IMR-90 (cell line): Measurements from ENCODE around the gene CUTA. TPM values are rescaled to one million over a fixed set of nuclear protein-coding genes. Genes with fewer than 3 reads are reported as not detected.

ENCODE experiments used
- ATAC-seq: fragments of 200-7000 bp; cut with Tn5 transposase; 2 replicates; pipeline ENCODE4 v1.9.1; 2020; ENCODE audit warnings: low read depth, mild to moderate bottlenecking, moderate library complexity
- BruUV-seq: library from RNA; stranded (reverse); fragments of 400-500 nt; replicated peaks from 2 replicates; lab custom pipeline; 2021; lab: Mats Ljungman, UMichigan
- CTCF ChIA-PET: fragments of 300-600 bp; formaldehyde crosslinking; extraction: SDS; loops from one replicate; lab custom pipeline; 2021; ENCODE audit warnings: antibody characterized with exemption; lab: Yijun Ruan, JAX
- POLR2A ChIA-PET: fragments of 300-600 bp; sonication (Branson Sonifier 250); formaldehyde crosslinking; loops from one replicate; lab custom pipeline; 2022; ENCODE audit warnings: antibody characterized with exemption; ENCODE audit not compliant: unreplicated experiment; lab: Charles Lee
- DNase-seq: peaks from one replicate; pipeline ENCODE4 v3.0.0; 2013
- H2AFZ ChIP-seq: replicated peaks from 2 replicates; pipeline ENCODE3; 2013; ENCODE audit warnings: low read length, mild to moderate bottlenecking; ENCODE audit not compliant: poor library complexity
- H2AK5ac ChIP-seq: 2 replicates; pipeline ENCODE4 v1.6.1; 2013; ENCODE audit warnings: low read depth, low read length, inconsistent platforms
- H2AK9ac ChIP-seq: replicated peaks from 2 replicates; pipeline ENCODE3; 2013; ENCODE audit warnings: mild to moderate bottlenecking, low read depth, low read length, moderate library complexity; ENCODE audit not compliant: poor library complexity
- H2BK120ac ChIP-seq: 2 replicates; pipeline ENCODE4 v1.6.1; 2013; ENCODE audit warnings: low read depth, low read length, inconsistent platforms
- H2BK15ac ChIP-seq: 3 replicates; pipeline ENCODE4 v1.6.1; 2013; ENCODE audit warnings: low read depth, low read length, inconsistent platforms
- H2BK20ac ChIP-seq: 2 replicates; pipeline ENCODE4 v1.6.1; 2013; ENCODE audit warnings: low read depth, mild to moderate bottlenecking, inconsistent platforms, low read length, moderate library complexity
- H2BK5ac ChIP-seq: 2 replicates; pipeline ENCODE4 v1.6.1; 2013; ENCODE audit warnings: mild to moderate bottlenecking, low read depth, low read length, inconsistent platforms; ENCODE audit not compliant: poor library complexity, severe bottlenecking
- H3K14ac ChIP-seq: replicated peaks from 2 replicates; pipeline ENCODE4 v1.6.1; 2013; ENCODE audit warnings: low read depth, low read length, inconsistent platforms
- H3K18ac ChIP-seq: 2 replicates; pipeline ENCODE4 v1.6.1; 2013; ENCODE audit warnings: low read depth, low read length, control low read depth
- H3K23ac ChIP-seq: 2 replicates; pipeline ENCODE4 v1.6.1; 2013; ENCODE audit warnings: low read depth, low read length, inconsistent platforms
- H3K27ac ChIP-seq: 2 replicates; pipeline ENCODE4 v1.5.1; 2013; ENCODE audit warnings: mild to moderate bottlenecking, control low read depth, low read length; ENCODE audit not compliant: insufficient read depth
- H3K27me3 ChIP-seq: 2 replicates; pipeline ENCODE4 v1.6.1; 2013; ENCODE audit warnings: low read length; ENCODE audit not compliant: control insufficient read depth, insufficient read depth
- H3K36me3 ChIP-seq: 2 replicates; pipeline ENCODE4 v1.6.1; 2013; ENCODE audit warnings: low read length, mixed read lengths; ENCODE audit not compliant: control insufficient read depth, insufficient read depth
- H3K4ac ChIP-seq: 2 replicates; pipeline ENCODE4 v1.6.1; 2013; ENCODE audit warnings: low read depth, low read length, inconsistent platforms
- H3K4me1 ChIP-seq: 2 replicates; pipeline ENCODE4 v1.6.1; 2013; ENCODE audit warnings: low read length, mixed read lengths; ENCODE audit not compliant: control insufficient read depth, insufficient read depth
- H3K4me2 ChIP-seq: 2 replicates; pipeline ENCODE4 v1.6.1; 2013; ENCODE audit warnings: low read depth, mild to moderate bottlenecking, control low read depth, low read length, moderate library complexity
- H3K4me3 ChIP-seq: 2 replicates; pipeline ENCODE4 v1.5.1; 2013; ENCODE audit warnings: low read depth, mild to moderate bottlenecking, control low read depth, low read length, moderate library complexity; ENCODE audit not compliant: insufficient read depth
- H3K56ac ChIP-seq: 2 replicates; pipeline ENCODE4 v1.6.1; 2013; ENCODE audit warnings: low read length, inconsistent platforms; ENCODE audit not compliant: insufficient read depth; ENCODE audit errors: extremely low read depth
- H3K79me1 ChIP-seq, 2 experiments: 2 replicates each; pipeline ENCODE4 v1.6.1; 2013; ENCODE audit warnings: low read length in 2 of 2, inconsistent platforms in 1 of 2, low read depth in 1 of 2
- H3K9ac ChIP-seq: 2 replicates; pipeline ENCODE4 v1.6.1; 2013; ENCODE audit warnings: low read depth, low read length, control low read depth
- H3K9me1 ChIP-seq: 2 replicates; pipeline ENCODE4 v1.6.1; 2013; ENCODE audit warnings: low read length, inconsistent platforms; ENCODE audit not compliant: insufficient read depth
- H3K9me3 ChIP-seq: 2 replicates; pipeline ENCODE4 v1.6.1; 2013; ENCODE audit warnings: low read length; ENCODE audit not compliant: control insufficient read depth, insufficient read depth
- H4K20me1 ChIP-seq: 2 replicates; pipeline ENCODE4 v1.6.1; 2013; ENCODE audit warnings: low read length, inconsistent platforms; ENCODE audit not compliant: insufficient read depth
- H4K5ac ChIP-seq: 2 replicates; pipeline ENCODE4 v1.6.1; 2013; ENCODE audit warnings: mild to moderate bottlenecking, low read depth, low read length, control low read depth
- H4K8ac ChIP-seq, 2 experiments: 2 replicates each; pipeline ENCODE4 v1.6.1; 2013; ENCODE audit warnings: low read depth in 2 of 2, low read length in 2 of 2, control low read depth in 1 of 2, inconsistent platforms in 1 of 2
- H4K91ac ChIP-seq: 2 replicates; pipeline ENCODE4 v1.6.1; 2013; ENCODE audit warnings: low read depth, low read length, inconsistent platforms; ENCODE audit not compliant: insufficient read depth
- BHLHE40 ChIP-seq: fragments of 150-350 bp; IDR thresholded peaks from 2 replicates; pipeline ENCODE4 v1.6.1; 2016; ENCODE audit warnings: mild to moderate bottlenecking, low read depth, low read length
- CEBPB ChIP-seq: IDR thresholded peaks from 2 replicates; pipeline ENCODE4 v1.6.1; 2012; ENCODE audit warnings: low read depth, low read length, improper control_type of control experiment
- CHD1 ChIP-seq: IDR thresholded peaks from 2 replicates; pipeline ENCODE4 v1.6.1; 2012; ENCODE audit warnings: low read depth, low read length, improper control_type of control experiment
- FOS ChIP-seq: fragments of 150-350 bp; IDR thresholded peaks from 2 replicates; pipeline ENCODE4 v1.6.1; 2016; ENCODE audit warnings: low read depth, low read length
- MAFK ChIP-seq: IDR thresholded peaks from 2 replicates; pipeline ENCODE4 v1.6.1; 2012; ENCODE audit warnings: low read depth, low read length, improper control_type of control experiment
- MAZ ChIP-seq: IDR thresholded peaks from 2 replicates; pipeline ENCODE4 v1.6.1; 2012; ENCODE audit warnings: low read depth, mild to moderate bottlenecking, low read length, improper control_type of control experiment, moderate library complexity, borderline replicate concordance
- MXI1 ChIP-seq: IDR thresholded peaks from 2 replicates; pipeline ENCODE4 v1.6.1; 2012; ENCODE audit warnings: low read depth, mild to moderate bottlenecking, low read length, moderate library complexity, borderline replicate concordance
- NFE2L2 ChIP-seq: fragments of 150-350 bp; IDR thresholded peaks from 2 replicates; pipeline ENCODE4 v1.6.1; 2016; ENCODE audit warnings: low read depth, mild to moderate bottlenecking, low read length
- POLR2A ChIP-seq: IDR thresholded peaks from 2 replicates; pipeline ENCODE4 v1.6.1; 2012; ENCODE audit warnings: mild to moderate bottlenecking, low read depth, low read length
- RAD21 ChIP-seq: IDR thresholded peaks from 2 replicates; pipeline ENCODE4 v1.6.1; 2012; ENCODE audit warnings: low read length, improper control_type of control experiment
- RFX5 ChIP-seq: IDR thresholded peaks from 2 replicates; pipeline ENCODE4 v1.8.0; 2012; ENCODE audit warnings: low read depth, mild to moderate bottlenecking, low read length, moderate library complexity
- SMC3 ChIP-seq: fragments of 150-350 bp; IDR thresholded peaks from 2 replicates; pipeline ENCODE4 v1.6.1; 2016; ENCODE audit warnings: low read depth, mild to moderate bottlenecking, antibody characterized with exemption, low read length, moderate library complexity
- WGBS, 2 experiments: methylation state at CpG; one replicate each; pipeline versions ENCODE4 v1.1.5 to v1.1.7; 2013; ENCODE audit warnings: missing lambda C conversion rate in 2 of 2; ENCODE audit not compliant: insufficient read length in 1 of 2; ENCODE audit errors: extremely low coverage in 2 of 2; 5-methylcytosine and 5-hydroxymethylcytosine counted together
- dilution Hi-C: fragments of 300-500 bp; cut with HindIII; formaldehyde crosslinking; loops from one replicate; pipeline ENCODE4 v1.14.3; 2018; ENCODE audit warnings: low sequenced_read_pairs; ENCODE audit not compliant: unreplicated experiment
- in situ Hi-C: fragments of 300-500 bp; cut with MboI; formaldehyde crosslinking; loops from 3 replicates; pipeline ENCODE4 v1.14.3; 2019; ENCODE audit warnings: low sequenced_read_pairs, inconsistent platforms, mixed read lengths
- intact Hi-C: fragments of 100-400 bp; cut with micrococcal nuclease; formaldehyde crosslinking; loops from 2 replicates; pipeline ENCODE4 v1.10.0; 2022
- polyA plus RNA-seq, 3 experiments: library from polyadenylated mRNA; depleted of rRNA; stranded (reverse); fragments of >200 nt; gene quantifications; 2 replicates each; pipeline ENCODE4 v1.2.3, GENCODE V29; 2012; ENCODE audit warnings: low replicate concordance in 1 of 3
- total RNA-seq: library from RNA; depleted of rRNA; stranded (reverse); fragments of >200 nt; gene quantifications from 2 replicates; pipeline ENCODE4 v1.2.3, GENCODE V29; 2012
- TF ChIP-seq, protein P1 (sequence below): fragments of 150-350 bp; IDR thresholded peaks from 2 replicates; pipeline ENCODE4 v1.6.1; 2017; ENCODE audit warnings: mild to moderate bottlenecking, antibody characterized with exemption, low read length, low read depth
- TF ChIP-seq, protein P2 (sequence below): fragments of 150-350 bp; IDR thresholded peaks from 2 replicates; pipeline ENCODE4 v1.6.1; 2016; ENCODE audit warnings: low read depth, mild to moderate bottlenecking, low read length, moderate library complexity, borderline replicate concordance
- TF ChIP-seq, protein P3 (sequence below): conservative IDR thresholded peaks from 2 replicates; pipeline ENCODE4 v1.5.1; 2012; ENCODE audit warnings: mild to moderate bottlenecking, low read depth, low read length, improper control_type of control experiment

The CUTA gene
- total and polyA plus RNA-seq, 2 of the 4 experiments (the other 2 are of a cell fraction): 136 to 427 TPM

DNA sequence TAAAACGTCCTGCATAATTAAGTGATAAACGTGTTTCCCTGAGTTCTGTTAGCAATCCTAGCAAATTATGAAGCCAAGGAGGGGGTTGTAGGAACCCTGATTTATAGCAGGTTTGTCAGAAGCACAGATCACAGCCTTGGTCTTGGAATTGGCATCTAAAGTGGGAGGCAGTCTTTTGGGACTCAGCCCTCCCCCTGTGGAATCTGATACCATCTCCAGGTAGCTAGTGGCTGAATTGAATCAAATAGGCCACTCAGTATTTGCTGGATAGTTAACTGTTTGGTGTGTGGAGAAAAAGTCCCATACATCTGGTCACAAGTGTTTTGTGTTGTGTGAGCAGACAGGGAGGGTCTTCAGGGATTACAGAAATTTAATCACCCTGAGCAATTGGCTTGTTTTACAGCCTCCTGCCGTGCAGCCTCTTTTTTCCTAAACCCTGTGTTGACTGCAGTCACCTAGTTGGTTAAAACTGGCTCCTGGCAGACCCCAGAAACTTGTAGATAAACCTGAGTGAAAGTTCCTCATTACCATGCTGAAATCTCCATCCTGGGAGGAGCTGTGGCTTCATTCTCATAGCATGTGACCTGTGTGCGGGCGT is 45.3 kb downstream of the CUTA start:
- no TSS peak for BruUV-seq
- in situ Hi-C loops (no loop called here), intact Hi-C loops (no loop called here), dilution Hi-C loops (no loop called here)
- H4K20me1 ChIP-seq: no peaks in the 10 kb centered on the region
- no peaks in the 10 kb centered on the region for H3K9me1 ChIP-seq
- TF ChIP-seq NFE2L2: no peak
- TF ChIP-seq, protein P1, sequence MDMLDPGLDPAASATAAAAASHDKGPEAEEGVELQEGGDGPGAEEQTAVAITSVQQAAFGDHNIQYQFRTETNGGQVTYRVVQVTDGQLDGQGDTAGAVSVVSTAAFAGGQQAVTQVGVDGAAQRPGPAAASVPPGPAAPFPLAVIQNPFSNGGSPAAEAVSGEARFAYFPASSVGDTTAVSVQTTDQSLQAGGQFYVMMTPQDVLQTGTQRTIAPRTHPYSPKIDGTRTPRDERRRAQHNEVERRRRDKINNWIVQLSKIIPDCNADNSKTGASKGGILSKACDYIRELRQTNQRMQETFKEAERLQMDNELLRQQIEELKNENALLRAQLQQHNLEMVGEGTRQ: no peak
- no peak for TF ChIP-seq CEBPB
- TF ChIP-seq SMC3: no peak
- TF ChIP-seq RAD21: no peak
- TF ChIP-seq BHLHE40: no peak
- no peak for TF ChIP-seq FOS
- TF ChIP-seq CHD1: no peak
- no peak for TF ChIP-seq MXI1
- TF ChIP-seq RFX5: no peak
- TF ChIP-seq, protein P2, sequence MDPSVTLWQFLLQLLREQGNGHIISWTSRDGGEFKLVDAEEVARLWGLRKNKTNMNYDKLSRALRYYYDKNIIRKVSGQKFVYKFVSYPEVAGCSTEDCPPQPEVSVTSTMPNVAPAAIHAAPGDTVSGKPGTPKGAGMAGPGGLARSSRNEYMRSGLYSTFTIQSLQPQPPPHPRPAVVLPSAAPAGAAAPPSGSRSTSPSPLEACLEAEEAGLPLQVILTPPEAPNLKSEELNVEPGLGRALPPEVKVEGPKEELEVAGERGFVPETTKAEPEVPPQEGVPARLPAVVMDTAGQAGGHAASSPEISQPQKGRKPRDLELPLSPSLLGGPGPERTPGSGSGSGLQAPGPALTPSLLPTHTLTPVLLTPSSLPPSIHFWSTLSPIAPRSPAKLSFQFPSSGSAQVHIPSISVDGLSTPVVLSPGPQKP: no peak
- TF ChIP-seq, protein P3, sequence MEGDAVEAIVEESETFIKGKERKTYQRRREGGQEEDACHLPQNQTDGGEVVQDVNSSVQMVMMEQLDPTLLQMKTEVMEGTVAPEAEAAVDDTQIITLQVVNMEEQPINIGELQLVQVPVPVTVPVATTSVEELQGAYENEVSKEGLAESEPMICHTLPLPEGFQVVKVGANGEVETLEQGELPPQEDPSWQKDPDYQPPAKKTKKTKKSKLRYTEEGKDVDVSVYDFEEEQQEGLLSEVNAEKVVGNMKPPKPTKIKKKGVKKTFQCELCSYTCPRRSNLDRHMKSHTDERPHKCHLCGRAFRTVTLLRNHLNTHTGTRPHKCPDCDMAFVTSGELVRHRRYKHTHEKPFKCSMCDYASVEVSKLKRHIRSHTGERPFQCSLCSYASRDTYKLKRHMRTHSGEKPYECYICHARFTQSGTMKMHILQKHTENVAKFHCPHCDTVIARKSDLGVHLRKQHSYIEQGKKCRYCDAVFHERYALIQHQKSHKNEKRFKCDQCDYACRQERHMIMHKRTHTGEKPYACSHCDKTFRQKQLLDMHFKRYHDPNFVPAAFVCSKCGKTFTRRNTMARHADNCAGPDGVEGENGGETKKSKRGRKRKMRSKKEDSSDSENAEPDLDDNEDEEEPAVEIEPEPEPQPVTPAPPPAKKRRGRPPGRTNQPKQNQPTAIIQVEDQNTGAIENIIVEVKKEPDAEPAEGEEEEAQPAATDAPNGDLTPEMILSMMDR: no peak
- TF ChIP-seq MAZ: no peak
- no peak for TF ChIP-seq POLR2A
- TF ChIP-seq MAFK: no peak
- no peak overlapping the region for H4K91ac ChIP-seq
- no peak overlapping the region for H2AFZ ChIP-seq
- ChIA-PET POLR2A (no interaction called here), CTCF (no interaction called here)
- no peak overlapping the region for H2BK15ac ChIP-seq
- no peak overlapping the region; the same call in 1 of the 2 replicates for H3K23ac ChIP-seq
- H3K27me3 ChIP-seq: peaks cover 2% of the 10 kb centered on the region; the same call in 1 of the 2 replicates
- H3K56ac ChIP-seq: no peak overlapping the region
- no peaks in the 10 kb centered on the region for H3K36me3 ChIP-seq
- H3K9ac ChIP-seq: no peak overlapping the region
- no peak overlapping the region for H3K14ac ChIP-seq
- no peak overlapping the region for H2BK5ac ChIP-seq
- WGBS, 2 experiments: no CpG with 5 or more reads among the region's 5 CpGs
- H2AK9ac ChIP-seq: no peak overlapping the region
- H2BK120ac ChIP-seq: no peak overlapping the region
- H3K79me1 ChIP-seq: no peaks in the 10 kb centered on the region
- H2AK5ac ChIP-seq: no peak overlapping the region
- no peak for DNase-seq
- H3K27ac ChIP-seq: no peak overlapping the region
- ATAC-seq: no peak
- H4K8ac ChIP-seq: no peak overlapping the region
- H3K4ac ChIP-seq: no peak overlapping the region
- no peaks in the 10 kb centered on the region for H3K4me1 ChIP-seq
- H2BK20ac ChIP-seq: no peak overlapping the region
- H3K4me3 ChIP-seq: no peak overlapping the region
- no peak overlapping the region for H3K18ac ChIP-seq
- no peaks in the 10 kb centered on the region for H3K9me3 ChIP-seq
- no peak overlapping the region for H4K5ac ChIP-seq
- H3K4me2 ChIP-seq: no peak overlapping the region
